Aorta (tissue), 5 donors: ENCODE results near the gene FXN. TPM values are rescaled to one million over a fixed set of nuclear protein-coding genes. Genes with fewer than 3 reads are reported as not detected.

ENCODE experiments used
- ATAC-seq: fragments of 200-7000 bp; cut with Tn5 transposase; one replicate; pipeline ENCODE4 v1.9.1; 2022; ENCODE audit warnings: moderate library complexity; ENCODE audit not compliant: low FRiP score
- DNase-seq, 2 donors: peaks; one replicate each; pipeline ENCODE4 v3.0.0-alpha.2; 2020
- H3K27ac ChIP-seq, 2 donors: one replicate each; pipeline ENCODE4 v1.5.1; 2013; ENCODE audit warnings: low read length in 2 of 2, mild to moderate bottlenecking in 2 of 2, moderate library complexity in 2 of 2, control low read depth in 1 of 2, inconsistent platforms in 1 of 2, low read depth in 1 of 2
- H3K27me3 ChIP-seq, 2 donors: one replicate each; pipeline ENCODE4 v1.6.1; 2013; ENCODE audit warnings: control low read depth in 1 of 2, low read length in 1 of 2, mild to moderate bottlenecking in 1 of 2, moderate library complexity in 1 of 2; ENCODE audit not compliant: insufficient read depth in 2 of 2, control insufficient read depth in 1 of 2
- H3K36me3 ChIP-seq, 2 donors: one replicate each; pipeline ENCODE4 v1.6.1; 2013; ENCODE audit warnings: control low read depth in 1 of 2, low read length in 1 of 2, mild to moderate bottlenecking in 1 of 2; ENCODE audit not compliant: insufficient read depth in 2 of 2, control insufficient read depth in 1 of 2
- H3K4me1 ChIP-seq, 2 donors: one replicate each; pipeline ENCODE4 v1.6.1; 2013; ENCODE audit warnings: low read length in 2 of 2, control low read depth in 1 of 2, mild to moderate bottlenecking in 1 of 2, moderate library complexity in 1 of 2; ENCODE audit not compliant: insufficient read depth in 2 of 2, control insufficient read depth in 1 of 2
- H3K4me3 ChIP-seq, 2 donors: one replicate each; pipeline ENCODE4 v1.5.1; 2013; ENCODE audit warnings: low read length in 2 of 2, control low read depth in 1 of 2, mild to moderate bottlenecking in 1 of 2
- H3K9me3 ChIP-seq: one replicate; pipeline ENCODE4 v1.6.1; 2013; ENCODE audit warnings: mild to moderate bottlenecking, low read length; ENCODE audit not compliant: control insufficient read depth
- WGBS, 2 donors: extraction: QIAGEN DNeasy Blood & Tissue Kit; methylation state at CpG; one replicate each; pipeline ENCODE4 v1.1.7; 2013; 5-methylcytosine and 5-hydroxymethylcytosine counted together
- intact Hi-C, 2 donors: fragments of 100-400 bp; cut with DNase I; formaldehyde crosslinking; loops; one replicate each; pipeline versions ENCODE4 v1.14.2 to v1.15.0; 2022
- polyA plus RNA-seq, 2 donors: library from polyadenylated mRNA; stranded (reverse); fragments of 200-250 nt; gene quantifications; one replicate each; pipeline ENCODE4 v1.2.3, GENCODE V29; 2013
- total RNA-seq, 2 donors: library from RNA; stranded (reverse); fragmentation: NEBNext Ultra II Directional; extraction: Animal tissue kit (Norgen Biotek cat#: 25700); gene quantifications; one replicate each; pipeline ENCODE4 v1.2.1, GENCODE V29; 2021
- donor health status: healthy with polysubstance abuse.
- donor health status: Bipolar disorder and iron deficiency.
- donor health status: DM: no; HTN: no; CAD: no.
- donor health status: DM: no; HTN: no; CAD: no.
- donor health status: DM: yes; HTN: yes; CAD: no.

Gene FXN
- total and polyA plus RNA-seq, 4 donors, result 2.8 to 7.8 (median 7.2) TPM

- H3K27me3 ChIP-seq, result no peaks in the 10 kb centered on the region
- intact Hi-C loops, result no loop called here
- no peak overlapping the region for H3K27ac ChIP-seq
- H3K36me3 ChIP-seq, result peaks cover 0 to 4% of the 10 kb centered on the region in 2 donors
- ATAC-seq, result no peak
- 90% methylated on average over 9 of the region's 9 CpGs for WGBS, 2 donors
- no peaks in the 10 kb centered on the region for H3K9me3 ChIP-seq
- DNase-seq, result no peak
- H3K4me1 ChIP-seq, result peaks cover 0 to 3% of the 10 kb centered on the region in 2 donors
- no peak overlapping the region for H3K4me3 ChIP-seq
Observed at GRCh38 chr9:69139596-69139995, 104.0 kb downstream of the FXN start.

GRCh38 chr9:69140123-69140735 is 104.7 kb downstream of the FXN start:
- Histone ChIP-seq H3K4me1 (peaks cover 0 to 3% of the 10 kb centered on the region in 2 donors), H3K36me3 (peaks cover 0 to 4% of the 10 kb centered on the region in 2 donors), H3K27ac (no peak overlapping the region), H3K27me3 (no peaks in the 10 kb centered on the region), H3K4me3 (no peak overlapping the region), H3K9me3 (no peaks in the 10 kb centered on the region)
- no peak for ATAC-seq
- no peak for DNase-seq
- WGBS, 2 donors, result 87 to 92% methylated on average over 5 of the region's 5 CpGs
- intact Hi-C loops, result no loop called here

GRCh38 chr9:69141851-69142250 is 106.3 kb downstream of the FXN start:
- peaks cover 0 to 4% of the 10 kb centered on the region in 2 donors for H3K36me3 ChIP-seq
- no peak for ATAC-seq
- no peak overlapping the region for H3K4me3 ChIP-seq
- no peaks in the 10 kb centered on the region for H3K27me3 ChIP-seq
- intact Hi-C loops, result no loop called here
- peaks cover 0 to 3% of the 10 kb centered on the region in 2 donors for H3K4me1 ChIP-seq
- no peak for DNase-seq
- H3K27ac ChIP-seq, result no peak overlapping the region
- H3K9me3 ChIP-seq, result no peaks in the 10 kb centered on the region
- WGBS, 2 donors, result 85% methylated on average over 5 of the region's 5 CpGs

DNA sequence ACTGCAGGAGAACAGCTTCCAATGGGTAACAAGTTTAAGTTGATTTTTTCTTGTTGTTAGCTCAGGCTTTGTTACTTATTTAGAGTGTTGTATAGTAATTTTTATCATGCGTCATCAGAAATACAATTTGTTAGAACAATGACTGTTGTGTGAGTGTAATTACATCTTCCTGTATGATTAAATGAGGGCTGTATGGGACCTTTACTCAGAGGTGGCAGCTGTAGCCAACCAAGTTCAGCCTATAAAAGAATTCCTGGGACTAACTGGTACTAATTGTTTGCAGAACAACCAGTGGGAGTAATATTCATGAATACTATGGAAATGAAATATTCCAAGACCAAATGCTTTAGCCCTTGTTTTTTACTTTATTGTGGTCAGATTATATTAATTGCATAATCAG is 107.7 kb downstream of the FXN start:
- no peak overlapping the region for H3K4me3 ChIP-seq
- H3K36me3 ChIP-seq, result no peaks in the 10 kb centered on the region
- no peaks in the 10 kb centered on the region for H3K27me3 ChIP-seq
- H3K27ac ChIP-seq, result no peak overlapping the region
- ATAC-seq (no peak), DNase-seq (no peak)
- 88 to 100% methylated on average over 1 of the region's 1 CpG for WGBS, 2 donors
- intact Hi-C loops, result no loop called here
- peaks cover 0 to 3% of the 10 kb centered on the region in 2 donors for H3K4me1 ChIP-seq
- H3K9me3 ChIP-seq, result no peaks in the 10 kb centered on the region

GRCh38 chr9:69145144-69145715 is 109.7 kb downstream of the FXN start:
- no peak overlapping the region for H3K27ac ChIP-seq
- no peaks in the 10 kb centered on the region for H3K36me3 ChIP-seq
- DNase-seq, result no peak
- no peaks in the 10 kb centered on the region for H3K9me3 ChIP-seq
- no peaks in the 10 kb centered on the region for H3K27me3 ChIP-seq
- intact Hi-C loops, result no loop called here
- WGBS, 2 donors, result 94 to 97% methylated on average over 8 of the region's 8 CpGs
- H3K4me3 ChIP-seq, result no peak overlapping the region
- peaks cover 0 to 5% of the 10 kb centered on the region in 2 donors for H3K4me1 ChIP-seq
- no peak for ATAC-seq

- no peak for DNase-seq
- Histone ChIP-seq H3K4me3 (no peak overlapping the region), H3K27ac (no peak overlapping the region), H3K9me3 (no peaks in the 10 kb centered on the region), H3K4me1 (peaks cover 0 to 5% of the 10 kb centered on the region in 2 donors), H3K27me3 (no peaks in the 10 kb centered on the region), H3K36me3 (no peaks in the 10 kb centered on the region)
- 95 to 96% methylated on average over 11 of the region's 11 CpGs for WGBS, 2 donors
- intact Hi-C loops, result no loop called here
- no peak for ATAC-seq
Observed at GRCh38 chr9:69147041-69147834, 111.7 kb downstream of the FXN start.

DNA sequence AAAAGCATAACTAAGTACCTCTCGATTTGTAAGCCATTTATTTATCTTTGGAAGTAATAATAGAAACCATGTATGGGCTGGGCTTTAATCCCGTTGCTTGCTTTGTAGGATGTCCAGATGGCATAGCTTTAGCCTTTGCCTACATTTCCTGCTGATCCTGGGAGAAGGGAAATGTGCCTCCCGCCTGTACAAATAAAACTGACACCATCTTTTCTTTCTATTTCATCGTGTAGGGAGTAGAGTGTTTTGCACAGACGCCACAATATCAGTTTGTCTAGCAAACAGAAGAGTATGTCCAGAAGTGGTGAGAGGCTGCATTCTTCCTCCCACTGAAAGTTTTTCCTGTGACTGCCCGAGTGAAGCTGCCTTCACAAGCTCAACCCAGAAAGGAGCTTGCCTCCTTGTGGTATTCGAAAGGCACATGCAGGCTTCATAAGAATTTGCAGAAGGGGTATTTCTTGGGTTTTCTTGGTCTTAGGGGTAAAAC is 113.8 kb downstream of the FXN start:
- DNase-seq (no peak), ATAC-seq (no peak)
- Histone ChIP-seq H3K4me3 (peak overlapping the region in 1 of 2 donors; percentile 26), H3K27ac (peak overlapping the region in 1 of 2 donors; percentile 74), H3K4me1 (peaks cover 0 to 2% of the 10 kb centered on the region in 2 donors), H3K36me3 (no peaks in the 10 kb centered on the region), H3K9me3 (no peaks in the 10 kb centered on the region), H3K27me3 (no peaks in the 10 kb centered on the region)
- intact Hi-C loops, result loop anchor here in 1 of 2 donors (2.0 kb wide), 1 partner anchor 95 kb away; no protein-coding TSS in a partner anchor
- WGBS, 2 donors, result 2 to 4% methylated on average over 7 of the region's 7 CpGs
